Neural cell (in vitro differentiated cells): Measurements from ENCODE around the gene P2RX6.

ENCODE experiments used
- EP300 ChIP-seq: fragments of 450-650 bp; conservative IDR thresholded peaks from 2 replicates; pipeline ENCODE4 v1.6.1; 2014; ENCODE audit warnings: antibody characterized with exemption, mild to moderate bottlenecking, moderate library complexity; ENCODE audit not compliant: poor library complexity, severe bottlenecking
- POLR2AphosphoS5 ChIP-seq: IDR thresholded peaks from 2 replicates; pipeline ENCODE4 v1.6.1; 2012
- RAD21 ChIP-seq: fragments of 450-650 bp; conservative IDR thresholded peaks from 2 replicates; pipeline ENCODE4 v1.6.1; 2014; ENCODE audit warnings: antibody characterized with exemption, mild to moderate bottlenecking, moderate library complexity
- TAF1 ChIP-seq: IDR thresholded peaks from 2 replicates; pipeline ENCODE4 v1.6.1; 2012; ENCODE audit warnings: low read depth
- TF ChIP-seq, protein P1 (sequence below): fragments of 450-650 bp; IDR thresholded peaks from 2 replicates; pipeline ENCODE4 v1.5.1; 2014; ENCODE audit warnings: antibody characterized with exemption, mild to moderate bottlenecking, moderate library complexity; ENCODE audit not compliant: poor library complexity, severe bottlenecking
- TF ChIP-seq, protein P2 (sequence below): IDR thresholded peaks from 2 replicates; pipeline ENCODE4 v1.6.1; 2012; ENCODE audit warnings: borderline replicate concordance

DNA sequence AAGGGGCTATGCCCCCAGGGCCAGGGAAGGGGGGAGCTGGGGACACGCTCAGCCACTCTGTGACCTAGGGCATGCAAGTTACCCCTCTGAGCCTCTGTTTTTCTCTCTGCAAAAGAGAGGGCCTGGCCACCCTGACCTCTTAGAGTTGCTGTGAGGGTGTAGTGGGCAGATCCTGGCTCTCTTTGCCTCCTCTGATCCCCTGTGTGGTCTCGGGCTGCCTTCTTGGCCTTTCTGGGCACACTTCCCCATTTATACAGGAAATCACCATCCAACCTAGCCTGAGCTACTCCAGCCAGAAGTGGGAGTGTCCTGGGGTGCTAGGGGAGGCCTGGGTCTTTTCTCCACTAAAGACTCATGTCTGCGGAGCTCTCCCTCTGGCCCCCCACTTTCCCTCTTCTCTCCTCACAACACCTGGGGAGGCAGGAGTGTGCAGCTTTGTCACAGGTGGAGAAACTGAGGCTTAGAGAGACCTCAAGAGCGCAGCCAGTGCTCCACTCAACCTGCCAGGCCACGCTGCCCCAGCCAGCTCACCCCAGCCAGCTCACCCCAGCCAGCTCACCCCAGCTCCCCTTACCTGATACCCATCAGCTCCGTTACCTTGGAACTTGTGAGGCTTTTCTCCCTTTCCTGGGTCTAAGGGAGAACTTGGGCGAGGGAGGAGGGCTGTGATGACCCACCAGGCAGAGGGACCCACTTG, 46.5 kb upstream of the P2RX6 start:
- TF ChIP-seq TAF1 (no peak), RAD21 (no peak), POLR2AphosphoS5 (no peak), EP300 (no peak)
- TF ChIP-seq, protein P1, sequence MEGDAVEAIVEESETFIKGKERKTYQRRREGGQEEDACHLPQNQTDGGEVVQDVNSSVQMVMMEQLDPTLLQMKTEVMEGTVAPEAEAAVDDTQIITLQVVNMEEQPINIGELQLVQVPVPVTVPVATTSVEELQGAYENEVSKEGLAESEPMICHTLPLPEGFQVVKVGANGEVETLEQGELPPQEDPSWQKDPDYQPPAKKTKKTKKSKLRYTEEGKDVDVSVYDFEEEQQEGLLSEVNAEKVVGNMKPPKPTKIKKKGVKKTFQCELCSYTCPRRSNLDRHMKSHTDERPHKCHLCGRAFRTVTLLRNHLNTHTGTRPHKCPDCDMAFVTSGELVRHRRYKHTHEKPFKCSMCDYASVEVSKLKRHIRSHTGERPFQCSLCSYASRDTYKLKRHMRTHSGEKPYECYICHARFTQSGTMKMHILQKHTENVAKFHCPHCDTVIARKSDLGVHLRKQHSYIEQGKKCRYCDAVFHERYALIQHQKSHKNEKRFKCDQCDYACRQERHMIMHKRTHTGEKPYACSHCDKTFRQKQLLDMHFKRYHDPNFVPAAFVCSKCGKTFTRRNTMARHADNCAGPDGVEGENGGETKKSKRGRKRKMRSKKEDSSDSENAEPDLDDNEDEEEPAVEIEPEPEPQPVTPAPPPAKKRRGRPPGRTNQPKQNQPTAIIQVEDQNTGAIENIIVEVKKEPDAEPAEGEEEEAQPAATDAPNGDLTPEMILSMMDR = no peak
- TF ChIP-seq, protein P2, sequence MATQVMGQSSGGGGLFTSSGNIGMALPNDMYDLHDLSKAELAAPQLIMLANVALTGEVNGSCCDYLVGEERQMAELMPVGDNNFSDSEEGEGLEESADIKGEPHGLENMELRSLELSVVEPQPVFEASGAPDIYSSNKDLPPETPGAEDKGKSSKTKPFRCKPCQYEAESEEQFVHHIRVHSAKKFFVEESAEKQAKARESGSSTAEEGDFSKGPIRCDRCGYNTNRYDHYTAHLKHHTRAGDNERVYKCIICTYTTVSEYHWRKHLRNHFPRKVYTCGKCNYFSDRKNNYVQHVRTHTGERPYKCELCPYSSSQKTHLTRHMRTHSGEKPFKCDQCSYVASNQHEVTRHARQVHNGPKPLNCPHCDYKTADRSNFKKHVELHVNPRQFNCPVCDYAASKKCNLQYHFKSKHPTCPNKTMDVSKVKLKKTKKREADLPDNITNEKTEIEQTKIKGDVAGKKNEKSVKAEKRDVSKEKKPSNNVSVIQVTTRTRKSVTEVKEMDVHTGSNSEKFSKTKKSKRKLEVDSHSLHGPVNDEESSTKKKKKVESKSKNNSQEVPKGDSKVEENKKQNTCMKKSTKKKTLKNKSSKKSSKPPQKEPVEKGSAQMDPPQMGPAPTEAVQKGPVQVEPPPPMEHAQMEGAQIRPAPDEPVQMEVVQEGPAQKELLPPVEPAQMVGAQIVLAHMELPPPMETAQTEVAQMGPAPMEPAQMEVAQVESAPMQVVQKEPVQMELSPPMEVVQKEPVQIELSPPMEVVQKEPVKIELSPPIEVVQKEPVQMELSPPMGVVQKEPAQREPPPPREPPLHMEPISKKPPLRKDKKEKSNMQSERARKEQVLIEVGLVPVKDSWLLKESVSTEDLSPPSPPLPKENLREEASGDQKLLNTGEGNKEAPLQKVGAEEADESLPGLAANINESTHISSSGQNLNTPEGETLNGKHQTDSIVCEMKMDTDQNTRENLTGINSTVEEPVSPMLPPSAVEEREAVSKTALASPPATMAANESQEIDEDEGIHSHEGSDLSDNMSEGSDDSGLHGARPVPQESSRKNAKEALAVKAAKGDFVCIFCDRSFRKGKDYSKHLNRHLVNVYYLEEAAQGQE = no peak
